Epithelial cell of esophagus (primary cell): ENCODE data around the gene RGS11.

ENCODE experiments used
- DNase-seq: peaks from one replicate; pipeline ENCODE4 v3.0.0; 2010; ENCODE audit warnings: low read depth
- H3K4me3 ChIP-seq: 2 replicates; pipeline ENCODE4 v1.5.1; 2011; ENCODE audit warnings: mild to moderate bottlenecking, low read length, control low read depth
- CTCF ChIP-seq: IDR thresholded peaks from 2 replicates; pipeline ENCODE4 v1.5.1; 2011; ENCODE audit warnings: low read depth, mild to moderate bottlenecking, low read length, control low read depth, inconsistent platforms; ENCODE audit not compliant: insufficient read depth; ENCODE audit errors: missing control alignments

The RGS11 gene

GRCh38 chr16:275041-275641 is 603 bp downstream of the RGS11 start:
- no peak for TF ChIP-seq CTCF
- no peak for DNase-seq
- H3K4me3 ChIP-seq: peak overlapping the region; percentile 16

- peak; percentile 22 for DNase-seq
- no peak for TF ChIP-seq CTCF
- H3K4me3 ChIP-seq: no peak overlapping the region
These were observed 2.0 kb downstream of the RGS11 start for GRCh38 chr16:273547-274421.

GRCh38 chr16:272633-273546 is 2.9 kb downstream of the RGS11 start:
- DNase-seq: no peak
- TF ChIP-seq CTCF: no peak
- H3K4me3 ChIP-seq: no peak overlapping the region

GRCh38 chr16:270381-271255 is 5.1 kb downstream of the RGS11 start:
- no peak overlapping the region for H3K4me3 ChIP-seq
- no peak for TF ChIP-seq CTCF
- DNase-seq: no peak

GRCh38 chr16:269061-269796 is 6.5 kb downstream of the RGS11 start:
- TF ChIP-seq CTCF: no peak
- H3K4me3 ChIP-seq: no peak overlapping the region
- no peak for DNase-seq
